BJ (cell line): ENCODE data around the gene LRRC75B. TPM values are rescaled to one million over a fixed set of nuclear protein-coding genes. Genes with fewer than 3 reads are reported as not detected.
"Not testable (repeated sequence)": the region's sequence is repeated elsewhere in the genome, so short reads cannot be mapped to it uniquely, and the experiment has no call there.

Experiments used
- CTCF ChIA-PET: fragments of 350-600 bp; formaldehyde crosslinking; extraction: SDS; loops from one replicate; lab custom pipeline; 2021; ENCODE audit warnings: antibody characterized with exemption, inconsistent platforms; lab: Yijun Ruan, JAX
- POLR2A ChIA-PET: fragments of 300-600 bp; sonication (Branson Sonifier 250); formaldehyde crosslinking; extraction: SDS; loops from one replicate; lab custom pipeline; 2021; ENCODE audit warnings: antibody characterized with exemption; lab: Charles Lee
- DNase-seq: peaks from one replicate; pipeline ENCODE4 v3.0.0-alpha.2; 2011; ENCODE audit warnings: low read depth
- H3K27me3 ChIP-seq: 2 replicates; pipeline ENCODE4 v1.6.0; 2011; ENCODE audit warnings: low read length; ENCODE audit not compliant: control insufficient read depth, insufficient read depth
- H3K36me3 ChIP-seq: 2 replicates; pipeline ENCODE4 v1.5.1; 2011; ENCODE audit warnings: low read length; ENCODE audit not compliant: control insufficient read depth, insufficient read depth
- H3K4me3 ChIP-seq: 2 replicates; pipeline ENCODE4 v1.5.1; 2011; ENCODE audit warnings: low read depth, mild to moderate bottlenecking, control low read depth, low read length
- polyA minus RNA-seq: library from RNA; depleted of rRNA, polyadenylated mRNA; stranded (reverse); fragments of >200 nt; gene quantifications from 2 replicates; pipeline ENCODE4 v1.2.3, GENCODE V29; 2011; rRNA and poly(A)+ RNA removed
- polyA plus RNA-seq: library from polyadenylated mRNA; depleted of rRNA; stranded (reverse); fragments of >200 nt; gene quantifications from 2 replicates; pipeline ENCODE4 v1.2.3, GENCODE V29; 2011; rRNA removed
- TF ChIP-seq, protein P1 (sequence below): IDR thresholded peaks from 2 replicates; pipeline ENCODE4 v1.5.1; 2011; ENCODE audit warnings: low read depth, mild to moderate bottlenecking, control low read depth, inconsistent platforms, low read length, moderate library complexity; ENCODE audit not compliant: insufficient read depth

The LRRC75B gene, protein sequence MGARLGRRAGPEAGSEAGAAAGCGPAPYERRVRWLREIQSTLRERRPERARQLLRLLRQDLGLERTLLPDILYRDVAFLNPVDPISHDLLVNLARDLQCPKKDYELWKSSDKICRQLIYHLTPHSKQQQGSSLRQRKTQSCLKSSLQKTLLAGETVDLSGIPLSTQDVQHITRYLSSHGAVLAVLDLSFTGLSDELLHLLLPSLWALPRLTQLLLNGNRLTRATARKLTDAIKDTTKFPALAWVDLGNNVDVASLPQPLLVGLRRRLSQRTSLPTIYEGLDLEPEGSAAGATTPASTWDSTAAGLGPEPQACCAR
- polyA plus RNA-seq (3.2 and 6.5 TPM in 2 replicates), polyA minus RNA-seq (1.8 and 2.6 TPM in 2 replicates)

DNA sequence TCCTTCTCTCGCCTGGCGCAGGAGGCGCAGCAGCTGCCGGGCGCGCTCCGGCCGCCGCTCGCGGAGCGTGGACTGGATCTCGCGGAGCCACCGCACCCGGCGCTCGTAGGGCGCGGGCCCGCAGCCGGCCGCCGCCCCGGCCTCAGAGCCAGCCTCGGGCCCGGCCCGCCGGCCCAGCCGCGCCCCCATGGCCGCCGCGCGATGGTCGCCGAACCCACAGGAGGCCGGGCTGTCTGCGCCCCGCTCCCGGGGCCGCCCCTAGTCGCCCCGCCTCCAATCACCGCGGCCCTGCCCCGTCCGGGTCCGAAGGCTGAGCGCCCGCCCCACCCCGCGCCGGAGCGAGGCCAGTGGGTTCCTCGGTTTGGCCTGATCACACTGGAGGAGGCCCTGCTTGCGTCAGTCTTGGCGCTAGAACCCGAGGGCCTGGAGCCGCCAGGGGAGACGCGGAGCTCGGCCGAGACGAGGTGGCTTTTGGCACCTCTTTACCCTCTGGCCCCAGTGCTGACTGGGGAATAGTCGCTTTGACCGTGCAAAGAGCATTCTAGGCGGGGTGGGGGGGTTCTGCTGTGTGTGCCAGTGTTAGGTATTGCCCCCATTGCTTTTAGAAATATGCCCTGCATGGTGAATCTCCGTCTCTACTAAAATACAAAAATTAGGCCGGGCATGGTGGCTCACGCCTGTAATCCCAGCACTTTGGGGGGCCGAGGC, at the start of gene LRRC75B:
Gene LRRC75B (minus strand): TSS at position 223 of the 708 bp plus-strand sequence. CDS start 34 bp downstream, at position 189.
- H3K36me3 ChIP-seq = peaks cover 1% of the 10 kb centered on the region; the same call in 1 of the 2 replicates
- POLR2A ChIA-PET = no interaction called here
- CTCF ChIA-PET = no interaction called here
- TF ChIP-seq, protein P1, sequence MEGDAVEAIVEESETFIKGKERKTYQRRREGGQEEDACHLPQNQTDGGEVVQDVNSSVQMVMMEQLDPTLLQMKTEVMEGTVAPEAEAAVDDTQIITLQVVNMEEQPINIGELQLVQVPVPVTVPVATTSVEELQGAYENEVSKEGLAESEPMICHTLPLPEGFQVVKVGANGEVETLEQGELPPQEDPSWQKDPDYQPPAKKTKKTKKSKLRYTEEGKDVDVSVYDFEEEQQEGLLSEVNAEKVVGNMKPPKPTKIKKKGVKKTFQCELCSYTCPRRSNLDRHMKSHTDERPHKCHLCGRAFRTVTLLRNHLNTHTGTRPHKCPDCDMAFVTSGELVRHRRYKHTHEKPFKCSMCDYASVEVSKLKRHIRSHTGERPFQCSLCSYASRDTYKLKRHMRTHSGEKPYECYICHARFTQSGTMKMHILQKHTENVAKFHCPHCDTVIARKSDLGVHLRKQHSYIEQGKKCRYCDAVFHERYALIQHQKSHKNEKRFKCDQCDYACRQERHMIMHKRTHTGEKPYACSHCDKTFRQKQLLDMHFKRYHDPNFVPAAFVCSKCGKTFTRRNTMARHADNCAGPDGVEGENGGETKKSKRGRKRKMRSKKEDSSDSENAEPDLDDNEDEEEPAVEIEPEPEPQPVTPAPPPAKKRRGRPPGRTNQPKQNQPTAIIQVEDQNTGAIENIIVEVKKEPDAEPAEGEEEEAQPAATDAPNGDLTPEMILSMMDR = no peak
- H3K4me3 ChIP-seq = peak within 1 kb of the TSS; percentile 71
- DNase-seq = peak; percentile 19
- no peaks in the 10 kb centered on the region for H3K27me3 ChIP-seq

DNA sequence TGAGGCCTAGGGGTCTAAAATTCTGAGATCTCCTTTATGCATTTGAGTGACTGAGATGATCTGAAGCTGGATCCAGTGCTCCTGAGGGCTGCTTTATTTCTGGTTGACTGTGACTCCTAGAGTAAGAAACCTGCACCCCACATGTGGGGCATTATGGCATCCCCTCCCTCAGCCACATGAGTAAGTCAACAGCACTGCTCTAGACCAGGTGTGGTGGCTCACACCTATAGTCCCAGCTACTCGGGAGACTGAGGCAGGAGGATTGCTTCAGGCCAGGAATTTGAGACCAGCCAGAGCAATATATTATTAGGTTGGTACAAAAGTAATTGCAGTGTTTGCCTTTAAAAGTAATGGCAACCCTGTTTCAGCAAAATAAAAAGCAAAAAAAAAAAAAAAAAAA, 49.4 kb upstream of the LRRC75B start:
- H3K27me3 ChIP-seq, H3K36me3 ChIP-seq, DNase-seq, POLR2A ChIA-PET, CTCF ChIA-PET, H3K4me3 ChIP-seq: not testable (repeated sequence)

- DNase-seq, POLR2A ChIA-PET, H3K4me3 ChIP-seq, CTCF ChIA-PET, H3K27me3 ChIP-seq, H3K36me3 ChIP-seq: not testable (repeated sequence)
Observed at GRCh38 chr22:24636513-24636912, 43.6 kb upstream of the LRRC75B start.

GRCh38 chr22:24634776-24635389, 42.0 kb upstream of the LRRC75B start:
- H3K27me3 ChIP-seq, POLR2A ChIA-PET, H3K4me3 ChIP-seq, CTCF ChIA-PET, DNase-seq, H3K36me3 ChIP-seq: not testable (repeated sequence)

- H3K36me3 ChIP-seq, DNase-seq, H3K4me3 ChIP-seq, POLR2A ChIA-PET, CTCF ChIA-PET, H3K27me3 ChIP-seq: not testable (repeated sequence)
Observed at GRCh38 chr22:24633231-24634023, 40.6 kb upstream of the LRRC75B start.

- H3K27me3 ChIP-seq, H3K36me3 ChIP-seq, DNase-seq, H3K4me3 ChIP-seq, CTCF ChIA-PET, POLR2A ChIA-PET: not testable (repeated sequence)
Observed at GRCh38 chr22:24632642-24633041, 39.8 kb upstream of the LRRC75B start.

- H3K36me3 ChIP-seq, H3K27me3 ChIP-seq, DNase-seq, POLR2A ChIA-PET, CTCF ChIA-PET, H3K4me3 ChIP-seq: not testable (repeated sequence)
Observed at GRCh38 chr22:24631430-24632122, 38.7 kb upstream of the LRRC75B start.

DNA sequence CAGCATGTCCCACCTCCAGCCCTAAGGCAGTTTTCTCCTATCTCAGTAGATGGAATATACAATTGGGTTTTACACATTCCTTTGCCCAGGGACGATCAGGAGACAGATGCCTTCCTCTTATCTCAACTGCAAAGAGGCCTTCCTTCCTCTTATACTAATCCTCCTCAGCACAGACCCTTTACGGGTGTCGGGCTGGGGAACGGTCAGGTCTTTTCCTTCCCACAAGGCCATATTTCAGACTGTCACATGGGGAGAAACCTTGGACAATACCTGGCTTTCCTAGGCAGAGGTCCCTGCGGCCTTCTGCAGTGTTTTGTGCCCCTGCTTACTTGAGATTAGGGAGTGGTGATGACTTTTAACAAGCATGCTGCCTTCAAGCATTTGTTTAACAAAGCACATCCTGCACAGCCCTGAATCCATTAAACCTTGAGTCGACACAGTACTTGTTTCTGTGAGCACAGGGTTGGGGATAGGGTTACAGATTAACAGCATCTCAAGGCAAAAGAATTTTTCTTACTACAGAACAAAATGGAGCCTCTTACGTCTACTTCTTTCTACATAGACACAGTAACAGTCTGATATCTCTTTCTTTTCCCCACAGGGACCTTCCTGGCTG, 38.0 kb upstream of the LRRC75B start:
- H3K27me3 ChIP-seq, DNase-seq, POLR2A ChIA-PET, H3K36me3 ChIP-seq, CTCF ChIA-PET, H3K4me3 ChIP-seq: not testable (repeated sequence)
